ENCODE measurements around the gene RAB10.

RAB10 gene

GRCh38 chr2:26179446-26179913 lies 145.6 kb downstream of the RAB10 start:
- DNase-seq (ENCODE audit: low read depth), result no peak

GRCh38 chr2:26182441-26182840 lies 148.6 kb downstream of the RAB10 start:
- no peak for DNase-seq (ENCODE audit: low read depth)

GRCh38 chr2:26182887-26183630 lies 149.2 kb downstream of the RAB10 start:
- DNase-seq (ENCODE audit: low read depth), result no peak

GRCh38 chr2:26184121-26184520 lies 150.2 kb downstream of the RAB10 start:
- DNase-seq (ENCODE audit: low read depth), result no peak

- peak; percentile 63 for DNase-seq (ENCODE audit: low read depth)
These were observed 150.8 kb downstream of the RAB10 start for GRCh38 chr2:26184555-26185303.

GRCh38 chr2:26185304-26185928 lies 151.5 kb downstream of the RAB10 start:
- no peak for DNase-seq (ENCODE audit: low read depth)

- DNase-seq (ENCODE audit: low read depth), result no peak
These were observed 152.3 kb downstream of the RAB10 start for GRCh38 chr2:26185954-26186770.
